ENCODE data around the gene ATXN7. TPM values are rescaled to one million over a fixed set of nuclear protein-coding genes. Genes with fewer than 3 reads are reported as not detected.

Gene ATXN7
- total and polyA plus RNA-seq, 10 of the 15 experiments (the other 5 are each of a cell fraction or from before 2014, with no cell fraction given): 0.83 to 24.6 (median 8.5) TPM

DNA sequence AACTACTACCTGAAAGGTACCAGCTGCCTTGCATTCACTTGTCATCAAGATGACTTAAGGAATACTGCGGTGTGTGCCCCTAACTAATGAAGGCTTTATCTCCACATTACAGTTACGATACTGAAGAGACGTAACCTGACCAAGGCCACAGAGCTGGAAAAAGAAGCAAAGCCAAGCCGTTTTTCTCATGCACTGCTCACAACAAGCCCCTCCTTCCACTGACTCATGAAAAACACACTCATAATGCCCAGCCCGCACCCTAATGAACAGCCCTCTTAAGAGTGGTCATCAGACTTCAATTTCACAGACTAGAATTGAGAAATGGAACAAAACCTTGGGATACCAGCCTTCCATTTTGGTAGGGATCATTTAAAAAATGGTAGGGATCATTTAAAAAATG lies 148.0 kb downstream of the ATXN7 start:
- peaks cover 9 to 53% of the 10 kb centered on the region in 2 experiments for H3K36me3 ChIP-seq (ENCODE audit: control insufficient read depth in 2 of 2, insufficient read depth in 2 of 2, low read length in 1 of 2)
- TF ChIP-seq HCFC1 (IDR thresholded peaks at IDR 0.05; ENCODE audit: low read length) (no peak), MXI1 (IDR thresholded peaks at IDR 0.05; ENCODE audit: low read depth, low read length) (no peak), MLLT1 (IDR thresholded peaks at IDR 0.05) (no peak), SRF (IDR thresholded peaks at IDR 0.05; ENCODE audit: low read depth in 2 of 2, low read length in 2 of 2) (no peak), GATAD2B (conservative IDR thresholded peaks at IDR 0.05; ENCODE audit: low read depth) (no peak), KLF5 (IDR thresholded peaks at IDR 0.05; ENCODE audit: partially characterized antibody) (no peak), CEBPZ (IDR thresholded peaks at IDR 0.05; ENCODE audit: low read depth, low read length) (no peak)
- H3K27ac ChIP-seq (ENCODE audit: control insufficient read depth, insufficient read depth): no peak overlapping the region
- H4K20me1 ChIP-seq (ENCODE audit: control insufficient read depth, insufficient read depth): no peaks in the 10 kb centered on the region
- no peak overlapping the region for H2AFZ ChIP-seq (ENCODE audit: control insufficient read depth, low read depth, low read length)
- no peaks in the 10 kb centered on the region for H3K9me3 ChIP-seq (replicated peaks; ENCODE audit: control insufficient read depth, insufficient read depth, low read length)
- H3K27me3 ChIP-seq (replicated peaks in 1 of 2; ENCODE audit: control insufficient read depth in 2 of 2, insufficient read depth in 2 of 2, low read length in 1 of 2): no peaks in the 10 kb centered on the region
- ATAC-seq: no peak
- H3K4me3 ChIP-seq: no peak overlapping the region
- BruUV-seq (replicated peaks): no TSS peak
- no peak for DNase-seq (ENCODE audit: low read depth, low spot score)
- ChIA-PET POLR2A (no interaction called here), CTCF (interaction anchor here (1.6 to 2.3 kb wide), 3 partner anchors 9 to 37 kb away, joined by 5 to 10 read pairs (median 8); partner anchors contain the start of gene PSMD6), RAD21 (ENCODE audit: unreplicated experiment) (no interaction called here), SMC1A (ENCODE audit: uncharacterized antibody, unreplicated experiment) (no interaction called here)
- no peak overlapping the region for H3K9ac ChIP-seq (ENCODE audit: control insufficient read depth, insufficient read depth, low read length)
- peaks cover 6% of the 10 kb centered on the region for H3K4me1 ChIP-seq (ENCODE audit: control insufficient read depth, insufficient read depth, low read length)
- no peak overlapping the region for H3K4me2 ChIP-seq (ENCODE audit: control insufficient read depth, insufficient read depth)
- in situ Hi-C loops (cut with MboI): no loop called here
- no peak for FAIRE-seq
- intact Hi-C loops (cut with micrococcal nuclease; ENCODE audit: unreplicated experiment): no loop called here
- no peaks in the 10 kb centered on the region for H3K79me2 ChIP-seq (ENCODE audit: control insufficient read depth, insufficient read depth, low read length)
- 78% methylated on average over 5 of the region's 5 CpGs for WGBS (ENCODE audit: insufficient coverage, insufficient replicate concordance, low lambda C conversion rate, missing lambda C conversion rate)

Measured in GM12878 (cell line).